H1 (cell line): ENCODE results near the gene PSAP. TPM values are rescaled to one million over a fixed set of nuclear protein-coding genes. Genes with fewer than 3 reads are reported as not detected.

Experiments used
- CHD2 ChIP-seq: IDR thresholded peaks from 2 replicates; pipeline ENCODE4 v1.6.1; 2012; ENCODE audit warnings: low read length, improper control_type of control experiment
- EP300 ChIP-seq, 2 experiments: IDR thresholded peaks; 1 replicate in 1 of 2; 2 replicates in 1 of 2; pipeline ENCODE4 v1.6.1; 2011 to 2012; ENCODE audit warnings: low read depth in 2 of 2, low read length in 2 of 2, mild to moderate bottlenecking in 2 of 2, borderline replicate concordance in 1 of 2, inconsistent platforms in 1 of 2, moderate library complexity in 1 of 2
- EZH2 ChIP-seq: fragments of 200-600 bp; sonication (generic); IDR thresholded peaks from 2 replicates; pipeline ENCODE4 v1.7.1; 2012; ENCODE audit warnings: low read depth, mild to moderate bottlenecking, moderate library complexity, low read length, inconsistent platforms; ENCODE audit not compliant: severe bottlenecking
- FOSL1 ChIP-seq: IDR thresholded peaks from 2 replicates; pipeline ENCODE4 v1.6.1; 2011; ENCODE audit warnings: mild to moderate bottlenecking, low read depth, low read length, moderate library complexity; ENCODE audit not compliant: insufficient read depth
- RFX5 ChIP-seq: IDR thresholded peaks from 2 replicates; pipeline ENCODE4 v1.6.1; 2011; ENCODE audit warnings: low read depth, low read length, improper control_type of control experiment, borderline replicate concordance
- SIN3A ChIP-seq, 2 experiments: IDR thresholded peaks in 1 of 2; conservative IDR thresholded peaks in 1 of 2; 2 replicates each; pipeline ENCODE4 v1.6.1; 2011 to 2012; ENCODE audit warnings: low read length in 2 of 2, improper control_type of control experiment in 1 of 2, low read depth in 1 of 2, mild to moderate bottlenecking in 1 of 2
- SRF ChIP-seq: IDR thresholded peaks from 2 replicates; pipeline ENCODE4 v1.6.1; 2011; ENCODE audit warnings: mild to moderate bottlenecking, low read depth, low read length, moderate library complexity
- polyA plus RNA-seq, 7 experiments: library from polyadenylated mRNA; depleted of rRNA in 3 of 7; stranded (reverse) in 5 of 7; unstranded in 2 of 7; fragments of >200 nt in 5 of 7; fragments of 200-250 nt in 2 of 7; gene quantifications; 1 replicate in 5 of 7; 2 replicates in 1 of 7; 4 replicates in 1 of 7; pipeline versions ENCODE4 v1.2.1 to v1.2.3, GENCODE V29; 2011 to 2013; ENCODE audit warnings: missing spikeins in 2 of 7, mixed read lengths in 2 of 7
- total RNA-seq: library from RNA; stranded (reverse); fragmentation: NEBNext Ultra II Directional; extraction: Animal tissue kit (Norgen Biotek cat#: 25700); gene quantifications from 2 replicates; pipeline ENCODE4 v1.2.1, GENCODE V29; 2021

The PSAP gene
- total and polyA plus RNA-seq, 2 of the 8 experiments (the other 6 are each of a cell fraction or from before 2014, with no cell fraction given), result 386 to 504 TPM

- no peak for TF ChIP-seq EZH2
- TF ChIP-seq EP300 (IDR thresholded peaks at IDR 0.05; ENCODE audit: borderline replicate concordance in 1 of 2, low read depth in 2 of 2, low read length in 2 of 2), result no peak
- no peak for TF ChIP-seq SRF
- TF ChIP-seq FOSL1, result no peak
- no peak for TF ChIP-seq SIN3A (conservative IDR thresholded peaks at IDR 0.05 in 1 of 2, IDR thresholded peaks at IDR 0.05 in 1 of 2; ENCODE audit: low read depth in 1 of 2, low read length in 2 of 2)
- TF ChIP-seq CHD2, result no peak
- no peak for TF ChIP-seq RFX5
Observed at GRCh38 chr10:71799608-71800453, 51.2 kb downstream of the PSAP start (continued).
